ENCODE measurements around the gene CACNG5.
A peak's percentile ranks its signal among the peaks of the same experiment; 100 is the strongest.
"Not testable (repeated sequence)": the region's sequence is repeated elsewhere in the genome, so short reads cannot be mapped to it uniquely, and the experiment has no call there.

Gene CACNG5

GRCh38 chr17:66850692-66851091 lies 15.8 kb downstream of the CACNG5 start:
- no peak for DNase-seq

- DNase-seq: peak; percentile 17
Observed at GRCh38 chr17:66855204-66855603, 20.3 kb downstream of the CACNG5 start.

GRCh38 chr17:66858226-66859083 lies 23.5 kb downstream of the CACNG5 start:
- no peak for DNase-seq

GRCh38 chr17:66859353-66859752 lies 24.4 kb downstream of the CACNG5 start:
- DNase-seq: no peak

- DNase-seq: no peak
Observed at GRCh38 chr17:66860204-66860603, 25.3 kb downstream of the CACNG5 start.

GRCh38 chr17:66863820-66864219 lies 28.9 kb downstream of the CACNG5 start:
- DNase-seq: no peak

- no peak for DNase-seq
Observed at GRCh38 chr17:66865151-66865550, 30.2 kb downstream of the CACNG5 start.

- DNase-seq: no peak
Observed at GRCh38 chr17:66873962-66874361, 39.0 kb downstream of the CACNG5 start.

- DNase-seq: no peak
Observed at GRCh38 chr17:66884931-66885330, 50.0 kb downstream of the CACNG5 start.

GRCh38 chr17:66885417-66885816 lies 50.5 kb downstream of the CACNG5 start:
- no peak for DNase-seq

GRCh38 chr17:66889480-66890230 lies 54.7 kb downstream of the CACNG5 start:
- no peak for DNase-seq

- DNase-seq: no peak
Observed at GRCh38 chr17:66892246-66892645, 57.3 kb downstream of the CACNG5 start.

- DNase-seq: no peak
Observed at GRCh38 chr17:66893382-66893781, 58.5 kb downstream of the CACNG5 start.

- DNase-seq: no peak
Observed at GRCh38 chr17:66893863-66894262, 58.9 kb downstream of the CACNG5 start.

- DNase-seq: no peak
Observed at GRCh38 chr17:66897141-66897540, 62.2 kb downstream of the CACNG5 start.

GRCh38 chr17:66898536-66898935 lies 63.6 kb downstream of the CACNG5 start:
- DNase-seq: no peak

GRCh38 chr17:66900126-66901010 lies 65.5 kb downstream of the CACNG5 start:
- no peak for DNase-seq

GRCh38 chr17:66903296-66903695 lies 68.4 kb downstream of the CACNG5 start:
- DNase-seq: not testable (repeated sequence)

GRCh38 chr17:66903781-66904180 lies 68.9 kb downstream of the CACNG5 start:
- no peak for DNase-seq

- DNase-seq: no peak
Observed at GRCh38 chr17:66904760-66905624, 70.1 kb downstream of the CACNG5 start.

- peak; percentile 68 for DNase-seq
Observed at GRCh38 chr17:66906321-66907278, 71.7 kb downstream of the CACNG5 start.

All from CD4-positive, alpha-beta T cell treated with Interleukin-6 for 4 hours (primary cell).